GM23338 (cell line): ENCODE results near the gene EDARADD. TPM values are rescaled to one million over a fixed set of nuclear protein-coding genes. Genes with fewer than 3 reads are reported as not detected.

ENCODE experiments used
- ATAC-seq: fragments of 200-7000 bp; cut with Tn5 transposase; 3 replicates; pipeline ENCODE4 v1.9.1; 2020
- DNase-seq: peaks from one replicate; pipeline ENCODE4 v3.0.0-alpha.2; 2015; ENCODE audit warnings: low spot score
- H2AFZ ChIP-seq: fragments of 200-600 bp; sonication (generic); 2 replicates; pipeline ENCODE4 v1.8.0; 2016; ENCODE audit warnings: antibody characterized with exemption, mild to moderate bottlenecking, moderate library complexity
- H3F3A ChIP-seq: fragments of 200-600 bp; sonication (generic); replicated peaks from 2 replicates; pipeline ENCODE4 v1.8.0; 2017; ENCODE audit warnings: antibody characterized with exemption, mixed run types, low read depth
- H3K27ac ChIP-seq: fragments of 200-600 bp; sonication (generic); 2 replicates; pipeline ENCODE4 v1.6.1; 2016; ENCODE audit warnings: low read depth
- H3K27me3 ChIP-seq: fragments of 200-600 bp; sonication (generic); 2 replicates; pipeline ENCODE4 v1.8.0; 2016; ENCODE audit warnings: mild to moderate bottlenecking, mixed run types, moderate library complexity; ENCODE audit not compliant: insufficient read depth
- H3K36me3 ChIP-seq: fragments of 200-600 bp; sonication (generic); 2 replicates; pipeline ENCODE4 v1.8.0; 2016; ENCODE audit warnings: mild to moderate bottlenecking; ENCODE audit not compliant: insufficient read depth
- H3K4me1 ChIP-seq: fragments of 200-600 bp; sonication (generic); 2 replicates; pipeline ENCODE4 v1.8.0; 2016; ENCODE audit warnings: mild to moderate bottlenecking, moderate library complexity; ENCODE audit not compliant: insufficient read depth
- H3K4me2 ChIP-seq: fragments of 200-600 bp; sonication (generic); 2 replicates; pipeline ENCODE4 v1.7.1; 2017; ENCODE audit warnings: mixed run types
- H3K4me3 ChIP-seq: fragments of 200-600 bp; sonication (generic); 2 replicates; pipeline ENCODE4 v1.6.1; 2016; ENCODE audit warnings: mixed run types
- H3K79me2 ChIP-seq: fragments of 200-600 bp; sonication (generic); replicated peaks from 2 replicates; pipeline ENCODE4 v1.8.0; 2017; ENCODE audit warnings: mild to moderate bottlenecking; ENCODE audit not compliant: insufficient read depth
- H3K9me2 ChIP-seq: fragments of 200-600 bp; sonication (generic); 2 replicates; pipeline ENCODE4 v1.8.0; 2017; ENCODE audit not compliant: insufficient read depth
- H4K20me1 ChIP-seq: fragments of 200-600 bp; sonication (generic); replicated peaks from 2 replicates; pipeline ENCODE4 v1.8.0; 2017; ENCODE audit warnings: mild to moderate bottlenecking; ENCODE audit not compliant: insufficient read depth
- H3K27ac Mint-ChIP-seq: 2 replicates; pipeline ENCODE4 v1.8.0; 2020; ENCODE audit warnings: inconsistent platforms, mild to moderate bottlenecking, moderate library complexity, mixed read lengths
- H3K27me3 Mint-ChIP-seq: 3 replicates; pipeline ENCODE4 v1.8.0; 2022; ENCODE audit warnings: low read depth, mild to moderate bottlenecking, moderate library complexity, mixed read lengths, inconsistent platforms; ENCODE audit not compliant: insufficient read depth, poor library complexity
- H3K36me3 Mint-ChIP-seq: 3 replicates; pipeline ENCODE4 v1.8.0; 2021; ENCODE audit warnings: low read depth, mild to moderate bottlenecking, inconsistent platforms, moderate library complexity, mixed read lengths
- H3K4me1 Mint-ChIP-seq: 3 replicates; pipeline ENCODE4 v1.8.0; 2020; ENCODE audit warnings: mild to moderate bottlenecking, inconsistent platforms, mixed read lengths
- H3K4me3 Mint-ChIP-seq: 3 replicates; pipeline ENCODE4 v1.8.0; 2021; ENCODE audit warnings: moderate library complexity, mild to moderate bottlenecking, inconsistent platforms, mixed read lengths
- H3K9me3 Mint-ChIP-seq: 3 replicates; pipeline ENCODE4 v1.8.0; 2020; ENCODE audit warnings: moderate library complexity, mild to moderate bottlenecking, inconsistent platforms, mixed read lengths
- EZH2 ChIP-seq: fragments of 200-600 bp; sonication (generic); IDR thresholded peaks from one replicate; pipeline ENCODE4 v1.8.0; 2017; ENCODE audit warnings: antibody characterized with exemption, mild to moderate bottlenecking, low read depth; ENCODE audit not compliant: unreplicated experiment
- EZH2phosphoT487 ChIP-seq: fragments of 200-600 bp; sonication (generic); IDR thresholded peaks from one replicate; pipeline ENCODE4 v1.8.1; 2018; ENCODE audit warnings: antibody characterized with exemption; ENCODE audit not compliant: unreplicated experiment
- JUNB ChIP-seq: IDR thresholded peaks from one replicate; pipeline ENCODE4 v1.6.1; 2016; ENCODE audit warnings: antibody characterized with exemption; ENCODE audit not compliant: unreplicated experiment
- POLR2AphosphoS5 ChIP-seq: IDR thresholded peaks from 2 replicates; pipeline ENCODE4 v1.6.1; 2016; ENCODE audit warnings: antibody characterized with exemption, low read depth
- STAT1 ChIP-seq: IDR thresholded peaks from one replicate; pipeline ENCODE4 v1.6.1; 2016; ENCODE audit warnings: antibody characterized with exemption; ENCODE audit not compliant: unreplicated experiment
- ZNF114 ChIP-seq: fragments of 250-450 bp; sonication (Bioruptor Pico); IDR thresholded peaks from 2 replicates; pipeline ENCODE4 v1.5.0; 2020; ENCODE audit warnings: mild to moderate bottlenecking, moderate library complexity
- ZNF331 ChIP-seq: fragments of 250-450 bp; sonication (Bioruptor Pico); IDR thresholded peaks from 2 replicates; pipeline ENCODE4 v1.5.0; 2020; ENCODE audit warnings: low read depth, mild to moderate bottlenecking, moderate library complexity
- polyA plus RNA-seq: library from polyadenylated mRNA; unstranded; fragments of >200 nt; fragmentation: Nextera tagmentation; extraction: Ambion mirVana; gene quantifications from 2 replicates; pipeline ENCODE4 v1.2.1, GENCODE V29; 2016
- total RNA-seq: library from RNA; depleted of rRNA; stranded (reverse); fragments of >200 nt; shearing (Covaris generic); gene quantifications from 2 replicates; pipeline ENCODE4 v1.2.3, GENCODE V29; 2014
- TF ChIP-seq, protein P1 (sequence below): IDR thresholded peaks from one replicate; pipeline ENCODE4 v1.6.1; 2018; ENCODE audit warnings: antibody characterized with exemption; ENCODE audit not compliant: unreplicated experiment
- TF ChIP-seq, protein P2 (sequence below), 2 experiments: fragments of 200-600 bp in 1 of 2; sonication (generic) in 1 of 2; conservative IDR thresholded peaks; 2 replicates each; pipeline versions ENCODE4 v1.5.1 to v1.6.1; 2016 to 2017; ENCODE audit warnings: antibody characterized with exemption in 2 of 2, low read depth in 2 of 2, mild to moderate bottlenecking in 2 of 2, moderate library complexity in 1 of 2
- TF ChIP-seq, protein P3 (sequence below): IDR thresholded peaks from 2 replicates; pipeline ENCODE4 v1.6.1; 2016; ENCODE audit warnings: antibody characterized with exemption

Gene EDARADD
- total and polyA plus RNA-seq, 2 experiments from 2014 or later = 3.7 to 4.4 TPM

DNA sequence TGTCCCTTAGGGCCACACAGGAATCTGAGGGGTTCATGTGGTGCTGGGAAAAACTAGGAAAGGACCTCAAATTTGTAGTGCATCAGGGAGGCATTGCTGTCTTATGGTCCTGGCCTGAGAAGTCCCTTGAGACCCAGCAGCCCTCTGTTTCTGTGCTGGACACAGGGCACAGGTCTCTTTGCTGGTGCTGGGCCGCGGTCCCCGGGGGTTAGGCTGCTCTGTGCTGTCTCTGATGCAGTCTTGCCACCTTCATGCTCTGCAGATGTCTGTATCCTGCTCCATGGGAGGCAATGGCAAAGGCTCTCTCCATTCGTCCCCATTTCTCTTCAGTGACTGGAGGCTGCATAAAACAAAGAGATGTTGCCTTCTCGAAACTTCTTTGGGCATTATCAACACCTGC is 13.0 kb downstream of the EDARADD start:
- H3K36me3 ChIP-seq = no peaks in the 10 kb centered on the region
- TF ChIP-seq, protein P1, sequence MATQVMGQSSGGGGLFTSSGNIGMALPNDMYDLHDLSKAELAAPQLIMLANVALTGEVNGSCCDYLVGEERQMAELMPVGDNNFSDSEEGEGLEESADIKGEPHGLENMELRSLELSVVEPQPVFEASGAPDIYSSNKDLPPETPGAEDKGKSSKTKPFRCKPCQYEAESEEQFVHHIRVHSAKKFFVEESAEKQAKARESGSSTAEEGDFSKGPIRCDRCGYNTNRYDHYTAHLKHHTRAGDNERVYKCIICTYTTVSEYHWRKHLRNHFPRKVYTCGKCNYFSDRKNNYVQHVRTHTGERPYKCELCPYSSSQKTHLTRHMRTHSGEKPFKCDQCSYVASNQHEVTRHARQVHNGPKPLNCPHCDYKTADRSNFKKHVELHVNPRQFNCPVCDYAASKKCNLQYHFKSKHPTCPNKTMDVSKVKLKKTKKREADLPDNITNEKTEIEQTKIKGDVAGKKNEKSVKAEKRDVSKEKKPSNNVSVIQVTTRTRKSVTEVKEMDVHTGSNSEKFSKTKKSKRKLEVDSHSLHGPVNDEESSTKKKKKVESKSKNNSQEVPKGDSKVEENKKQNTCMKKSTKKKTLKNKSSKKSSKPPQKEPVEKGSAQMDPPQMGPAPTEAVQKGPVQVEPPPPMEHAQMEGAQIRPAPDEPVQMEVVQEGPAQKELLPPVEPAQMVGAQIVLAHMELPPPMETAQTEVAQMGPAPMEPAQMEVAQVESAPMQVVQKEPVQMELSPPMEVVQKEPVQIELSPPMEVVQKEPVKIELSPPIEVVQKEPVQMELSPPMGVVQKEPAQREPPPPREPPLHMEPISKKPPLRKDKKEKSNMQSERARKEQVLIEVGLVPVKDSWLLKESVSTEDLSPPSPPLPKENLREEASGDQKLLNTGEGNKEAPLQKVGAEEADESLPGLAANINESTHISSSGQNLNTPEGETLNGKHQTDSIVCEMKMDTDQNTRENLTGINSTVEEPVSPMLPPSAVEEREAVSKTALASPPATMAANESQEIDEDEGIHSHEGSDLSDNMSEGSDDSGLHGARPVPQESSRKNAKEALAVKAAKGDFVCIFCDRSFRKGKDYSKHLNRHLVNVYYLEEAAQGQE = no peak
- TF ChIP-seq STAT1 (no peak), ZNF114 (CRISPR knock-in tag) (no peak), ZNF331 (CRISPR knock-in tag) (no peak), EZH2phosphoT487 (no peak), JUNB (no peak), EZH2 (no peak)
- DNase-seq = no peak
- no peaks in the 10 kb centered on the region; the same call in 2 of the 3 replicates for H3K36me3 Mint-ChIP-seq
- no peaks in the 10 kb centered on the region for H3K4me1 ChIP-seq
- no peaks in the 10 kb centered on the region for H3K27me3 Mint-ChIP-seq
- H4K20me1 ChIP-seq = peaks cover 3% of the 10 kb centered on the region; the same call in 1 of the 2 replicates
- no peak overlapping the region for H3K27ac Mint-ChIP-seq
- H3K79me2 ChIP-seq = peaks cover 4% of the 10 kb centered on the region
- H3K9me3 Mint-ChIP-seq = no peaks in the 10 kb centered on the region
- no peak overlapping the region for H2AFZ ChIP-seq
- no peak; the same call in 2 of the 3 replicates for ATAC-seq
- no peaks in the 10 kb centered on the region for H3F3A ChIP-seq
- H3K4me1 Mint-ChIP-seq = no peaks in the 10 kb centered on the region; the same call in 2 of the 3 replicates
- H3K27ac ChIP-seq = no peak overlapping the region
- no peaks in the 10 kb centered on the region for H3K27me3 ChIP-seq
- H3K9me2 ChIP-seq = no peaks in the 10 kb centered on the region
- no peak overlapping the region for H3K4me3 ChIP-seq
- H3K4me3 Mint-ChIP-seq = no peak overlapping the region
- H3K4me2 ChIP-seq = no peak overlapping the region

DNA sequence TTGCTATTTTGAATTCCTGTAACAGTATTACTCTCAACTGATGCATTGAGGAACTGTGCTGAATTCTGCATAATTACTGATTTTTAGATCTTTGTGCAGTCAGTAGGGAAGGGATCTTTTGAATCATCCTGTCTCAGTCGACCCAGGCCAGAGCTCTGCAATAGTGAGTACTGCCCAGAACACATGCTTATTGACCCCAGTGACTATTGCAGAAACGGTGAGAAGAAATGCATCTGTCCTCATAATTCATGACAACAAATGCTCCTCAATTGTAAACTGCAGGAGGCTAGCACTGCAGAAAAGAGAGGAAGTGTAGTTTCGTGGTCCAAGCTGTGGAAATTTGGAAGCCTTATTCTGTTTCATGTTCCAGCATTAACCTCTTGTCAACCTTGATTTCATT is 19.6 kb downstream of the EDARADD start:
- Histone ChIP-seq H3K4me1 (no peaks in the 10 kb centered on the region), H2AFZ (no peak overlapping the region), H3K27ac (no peak overlapping the region), H3K4me2 (no peak overlapping the region), H3K27me3 (no peaks in the 10 kb centered on the region), H4K20me1 (no peaks in the 10 kb centered on the region), H3F3A (no peaks in the 10 kb centered on the region), H3K9me2 (no peaks in the 10 kb centered on the region), H3K4me3 (no peak overlapping the region), H3K36me3 (no peaks in the 10 kb centered on the region), H3K79me2 (no peaks in the 10 kb centered on the region)
- no peaks in the 10 kb centered on the region for H3K4me1 Mint-ChIP-seq
- no peaks in the 10 kb centered on the region for H3K27me3 Mint-ChIP-seq
- ATAC-seq (no peak), DNase-seq (no peak)
- no peak overlapping the region for H3K4me3 Mint-ChIP-seq
- peaks cover 5% of the 10 kb centered on the region; the same call in 2 of the 3 replicates for H3K36me3 Mint-ChIP-seq
- H3K27ac Mint-ChIP-seq = no peak overlapping the region
- no peaks in the 10 kb centered on the region for H3K9me3 Mint-ChIP-seq
- TF ChIP-seq POLR2AphosphoS5 (no peak), STAT1 (no peak), EZH2phosphoT487 (no peak)
- TF ChIP-seq, protein P2, sequence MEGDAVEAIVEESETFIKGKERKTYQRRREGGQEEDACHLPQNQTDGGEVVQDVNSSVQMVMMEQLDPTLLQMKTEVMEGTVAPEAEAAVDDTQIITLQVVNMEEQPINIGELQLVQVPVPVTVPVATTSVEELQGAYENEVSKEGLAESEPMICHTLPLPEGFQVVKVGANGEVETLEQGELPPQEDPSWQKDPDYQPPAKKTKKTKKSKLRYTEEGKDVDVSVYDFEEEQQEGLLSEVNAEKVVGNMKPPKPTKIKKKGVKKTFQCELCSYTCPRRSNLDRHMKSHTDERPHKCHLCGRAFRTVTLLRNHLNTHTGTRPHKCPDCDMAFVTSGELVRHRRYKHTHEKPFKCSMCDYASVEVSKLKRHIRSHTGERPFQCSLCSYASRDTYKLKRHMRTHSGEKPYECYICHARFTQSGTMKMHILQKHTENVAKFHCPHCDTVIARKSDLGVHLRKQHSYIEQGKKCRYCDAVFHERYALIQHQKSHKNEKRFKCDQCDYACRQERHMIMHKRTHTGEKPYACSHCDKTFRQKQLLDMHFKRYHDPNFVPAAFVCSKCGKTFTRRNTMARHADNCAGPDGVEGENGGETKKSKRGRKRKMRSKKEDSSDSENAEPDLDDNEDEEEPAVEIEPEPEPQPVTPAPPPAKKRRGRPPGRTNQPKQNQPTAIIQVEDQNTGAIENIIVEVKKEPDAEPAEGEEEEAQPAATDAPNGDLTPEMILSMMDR (conservative IDR thresholded peaks at IDR 0.05; ENCODE audit: low read depth in 2 of 2) = no peak
- TF ChIP-seq, protein P3, sequence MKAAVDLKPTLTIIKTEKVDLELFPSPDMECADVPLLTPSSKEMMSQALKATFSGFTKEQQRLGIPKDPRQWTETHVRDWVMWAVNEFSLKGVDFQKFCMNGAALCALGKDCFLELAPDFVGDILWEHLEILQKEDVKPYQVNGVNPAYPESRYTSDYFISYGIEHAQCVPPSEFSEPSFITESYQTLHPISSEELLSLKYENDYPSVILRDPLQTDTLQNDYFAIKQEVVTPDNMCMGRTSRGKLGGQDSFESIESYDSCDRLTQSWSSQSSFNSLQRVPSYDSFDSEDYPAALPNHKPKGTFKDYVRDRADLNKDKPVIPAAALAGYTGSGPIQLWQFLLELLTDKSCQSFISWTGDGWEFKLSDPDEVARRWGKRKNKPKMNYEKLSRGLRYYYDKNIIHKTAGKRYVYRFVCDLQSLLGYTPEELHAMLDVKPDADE = no peak
